Esophagus muscularis mucosa (tissue), 4 donors: Measurements from ENCODE around the gene SFRP5. TPM values are rescaled to one million over a fixed set of nuclear protein-coding genes. Genes with fewer than 3 reads are reported as not detected.

Experiments used
- DNase-seq: peaks from one replicate; pipeline ENCODE4 v3.0.0-alpha.2; 2017; ENCODE audit errors: extremely low spot score
- H3K27ac ChIP-seq, 4 donors: fragments of 200-600 bp; sonication (generic); replicated peaks in 1 of 4; 1 replicate in 3 of 4; 2 replicates in 1 of 4; pipeline ENCODE4 v1.5.1; 2016 to 2019; ENCODE audit warnings: mild to moderate bottlenecking in 1 of 4
- H3K27me3 ChIP-seq, 4 donors: fragments of 200-600 bp; sonication (generic); one replicate each; pipeline versions ENCODE4 v1.5.1 to v1.6.0; 2016 to 2019
- H3K36me3 ChIP-seq, 4 donors: fragments of 200-600 bp; sonication (generic); one replicate each; pipeline ENCODE4 v1.5.1; 2016 to 2019
- H3K4me1 ChIP-seq, 4 donors: fragments of 200-600 bp; sonication (generic); one replicate each; pipeline ENCODE4 v1.5.1; 2016 to 2019
- H3K4me3 ChIP-seq, 4 donors: fragments of 200-600 bp; sonication (generic); 1 replicate in 2 of 4; 2 replicates in 2 of 4; pipeline ENCODE4 v1.5.1; 2016 to 2019; ENCODE audit warnings: mild to moderate bottlenecking in 4 of 4, moderate library complexity in 1 of 4
- H3K9me3 ChIP-seq, 4 donors: fragments of 200-600 bp; sonication (generic); 1 replicate in 3 of 4; 2 replicates in 1 of 4; pipeline ENCODE4 v1.5.1; 2016 to 2019
- CTCF ChIP-seq, 3 experiments: fragments of 200-600 bp in 2 of 3; fragments of 450-650 bp in 1 of 3; sonication (generic) in 2 of 3; IDR thresholded peaks; one replicate each; pipeline ENCODE4 v1.5.1; 2017 to 2019; ENCODE audit warnings: antibody characterized with exemption in 3 of 3, mild to moderate bottlenecking in 2 of 3, moderate library complexity in 1 of 3
- EP300 ChIP-seq: sonication (generic); formaldehyde crosslinking; IDR thresholded peaks from one replicate; pipeline ENCODE4 v1.6.1; 2017; ENCODE audit warnings: antibody characterized with exemption
- POLR2A ChIP-seq: fragments of 450-650 bp; IDR thresholded peaks from one replicate; pipeline ENCODE4 v1.6.1; 2017; ENCODE audit warnings: antibody characterized with exemption, moderate library complexity, mild to moderate bottlenecking, low read depth
- POLR2AphosphoS5 ChIP-seq, 2 donors: sonication (generic); formaldehyde crosslinking; IDR thresholded peaks; one replicate each; pipeline ENCODE4 v1.6.1; 2017; ENCODE audit warnings: antibody characterized with exemption in 2 of 2
- WGBS: methylation state at CpG from one replicate; pipeline ENCODE4 v1.1.5; 2018; 5-methylcytosine and 5-hydroxymethylcytosine counted together
- intact Hi-C: fragments of 100-400 bp; cut with DNase I; formaldehyde crosslinking; loops from one replicate; pipeline ENCODE4 v1.15.1; 2023
- total RNA-seq, 4 donors: library from RNA; depleted of rRNA; stranded (reverse); fragments of >200 nt; gene quantifications; one replicate each; pipeline versions ENCODE4 v1.1.0 to v1.2.1, GENCODE V29; 2016

Gene SFRP5
- total RNA-seq, 4 donors from 2014 or later = 19.9 to 41.3 (median 34.8) TPM

DNA sequence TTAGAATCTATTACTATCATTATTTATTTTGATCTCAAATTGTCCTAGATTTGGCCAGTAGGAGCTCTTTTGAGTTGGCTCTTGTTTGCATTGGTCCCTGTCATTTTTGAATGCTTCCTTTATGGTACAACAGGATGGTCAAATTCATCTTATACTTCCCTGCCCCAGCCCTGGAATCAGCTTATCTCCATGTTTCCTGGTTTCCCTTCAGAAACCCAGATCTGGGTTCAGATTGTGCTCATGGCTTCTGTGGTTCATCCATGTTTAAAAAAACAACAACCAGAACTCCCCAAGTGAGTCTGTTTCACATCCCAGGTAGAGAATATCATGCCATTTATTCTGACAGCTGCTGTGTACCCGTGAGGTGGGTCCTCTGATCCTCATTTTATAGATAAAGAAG lies 24.2 kb downstream of the SFRP5 start:
- H3K9me3 ChIP-seq = no peaks in the 10 kb centered on the region
- no peak for DNase-seq
- no peak overlapping the region for H3K4me3 ChIP-seq
- H3K27ac ChIP-seq = no peak overlapping the region
- peaks cover 0 to 9% (median 0%) of the 10 kb centered on the region in 4 donors for H3K4me1 ChIP-seq
- TF ChIP-seq POLR2AphosphoS5 (IDR thresholded peaks at IDR 0.05) (no peak), EP300 (no peak), CTCF (IDR thresholded peaks at IDR 0.05) (no peak), POLR2A (no peak)
- 92% methylated on average over 1 of the region's 1 CpG for WGBS
- H3K36me3 ChIP-seq = peaks cover 60 to 99% (median 89%) of the 10 kb centered on the region in 4 donors
- intact Hi-C loops = no loop called here
- no peaks in the 10 kb centered on the region for H3K27me3 ChIP-seq

GRCh38 chr10:97744405-97745035 lies 27.3 kb downstream of the SFRP5 start:
- intact Hi-C loops = no loop called here
- no peak for DNase-seq
- H3K36me3 ChIP-seq = peaks cover 33 to 97% (median 75%) of the 10 kb centered on the region in 4 donors
- no peak overlapping the region for H3K27ac ChIP-seq
- peaks cover 0 to 9% (median 7%) of the 10 kb centered on the region in 4 donors for H3K4me1 ChIP-seq
- WGBS = 93% methylated on average over 15 of the region's 15 CpGs
- no peak for TF ChIP-seq POLR2A
- TF ChIP-seq EP300 = no peak
- no peak for TF ChIP-seq POLR2AphosphoS5 (IDR thresholded peaks at IDR 0.05)
- TF ChIP-seq CTCF (IDR thresholded peaks at IDR 0.05) = no peak
- H3K27me3 ChIP-seq = no peaks in the 10 kb centered on the region
- no peak overlapping the region for H3K4me3 ChIP-seq
- H3K9me3 ChIP-seq = no peaks in the 10 kb centered on the region

DNA sequence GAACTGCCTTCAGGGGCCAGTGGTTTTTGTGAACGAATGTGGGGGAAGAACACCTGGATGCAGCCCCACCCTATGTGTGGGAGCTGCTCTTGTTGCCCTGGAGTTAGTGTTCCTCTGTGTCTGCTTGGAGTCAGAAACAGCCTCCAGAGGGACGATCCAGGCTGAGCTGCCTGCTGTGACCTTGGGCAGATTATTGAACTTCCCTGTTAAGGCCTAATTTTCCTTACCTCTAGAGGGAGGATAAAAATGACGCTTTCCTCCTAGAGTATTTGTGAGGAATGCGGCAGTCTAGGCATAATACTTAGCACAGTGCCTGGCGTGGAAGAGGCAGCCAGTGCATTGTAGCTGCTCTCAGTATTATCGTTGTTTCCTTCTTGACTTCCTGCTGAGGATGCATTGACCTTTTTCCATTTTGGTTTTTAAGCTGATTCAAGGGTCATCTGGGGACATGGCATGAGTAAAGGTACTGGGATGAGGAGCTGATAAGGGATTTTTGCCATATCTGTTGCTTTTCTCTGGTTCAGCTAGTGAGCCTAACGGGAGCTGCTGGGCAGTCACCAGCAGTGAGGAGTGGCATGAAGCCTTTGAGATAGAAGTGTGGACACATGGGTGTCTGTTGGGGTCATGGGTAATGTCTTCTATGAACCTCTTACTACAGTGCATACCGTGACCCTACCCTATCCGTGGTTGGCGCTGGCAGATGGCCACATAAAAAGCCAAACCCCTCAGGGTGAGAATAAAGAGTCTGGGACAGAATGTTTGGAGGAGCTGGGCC lies 28.4 kb downstream of the SFRP5 start:
- no peak for TF ChIP-seq EP300
- no peak for TF ChIP-seq POLR2AphosphoS5 (IDR thresholded peaks at IDR 0.05)
- TF ChIP-seq POLR2A = no peak
- no peak for TF ChIP-seq CTCF (IDR thresholded peaks at IDR 0.05)
- no peak overlapping the region for H3K4me3 ChIP-seq
- no peaks in the 10 kb centered on the region for H3K27me3 ChIP-seq
- no peak overlapping the region for H3K27ac ChIP-seq
- WGBS = 81% methylated on average over 10 of the region's 10 CpGs
- intact Hi-C loops = no loop called here
- H3K4me1 ChIP-seq = peaks cover 5 to 17% (median 15%) of the 10 kb centered on the region in 4 donors
- H3K9me3 ChIP-seq = no peaks in the 10 kb centered on the region
- peaks cover 27 to 97% (median 70%) of the 10 kb centered on the region in 4 donors for H3K36me3 ChIP-seq
- no peak for DNase-seq

DNA sequence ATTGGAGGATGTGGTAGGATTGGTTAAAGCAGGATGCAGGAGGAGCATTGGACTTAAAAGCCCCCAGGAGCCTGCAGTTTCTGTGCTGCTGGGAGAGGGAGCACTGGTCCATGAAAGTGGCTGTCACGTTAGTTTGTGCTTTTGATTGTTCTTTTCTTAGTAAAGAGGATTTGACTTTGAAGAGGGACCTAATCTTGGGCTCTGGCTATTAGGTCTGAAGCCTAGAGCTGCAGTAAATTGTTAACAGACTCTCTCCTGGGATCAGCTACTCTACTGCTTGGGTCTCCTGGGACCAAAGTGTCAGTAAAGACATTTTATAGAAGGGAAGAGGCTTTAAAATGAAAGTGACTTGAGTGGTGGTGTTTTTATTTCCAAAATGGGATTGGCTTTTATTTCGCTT lies 31.2 kb downstream of the SFRP5 start:
- intact Hi-C loops = no loop called here

More for the DNA sequence above, 31.2 kb downstream of the SFRP5 start:
- no peaks in the 10 kb centered on the region for H3K27me3 ChIP-seq
- no peaks in the 10 kb centered on the region for H3K9me3 ChIP-seq
- peaks cover 17 to 32% (median 28%) of the 10 kb centered on the region in 4 donors for H3K4me1 ChIP-seq
- DNase-seq = no peak
- H3K4me3 ChIP-seq = no peak overlapping the region
- H3K36me3 ChIP-seq = peaks cover 5 to 71% (median 46%) of the 10 kb centered on the region in 4 donors
- TF ChIP-seq POLR2A (no peak), EP300 (no peak), CTCF (IDR thresholded peaks at IDR 0.05) (no peak), POLR2AphosphoS5 (IDR thresholded peaks at IDR 0.05) (no peak)
- 97% methylated on average over 2 of the region's 2 CpGs for WGBS
- H3K27ac ChIP-seq = no peak overlapping the region
